Eye (tissue), 1 donor: Measurements from ENCODE around the gene GPC1.

Experiments used
- DNase-seq: peaks from one replicate; pipeline ENCODE4 v3.0.0-alpha.2; 2015

The GPC1 gene

DNA sequence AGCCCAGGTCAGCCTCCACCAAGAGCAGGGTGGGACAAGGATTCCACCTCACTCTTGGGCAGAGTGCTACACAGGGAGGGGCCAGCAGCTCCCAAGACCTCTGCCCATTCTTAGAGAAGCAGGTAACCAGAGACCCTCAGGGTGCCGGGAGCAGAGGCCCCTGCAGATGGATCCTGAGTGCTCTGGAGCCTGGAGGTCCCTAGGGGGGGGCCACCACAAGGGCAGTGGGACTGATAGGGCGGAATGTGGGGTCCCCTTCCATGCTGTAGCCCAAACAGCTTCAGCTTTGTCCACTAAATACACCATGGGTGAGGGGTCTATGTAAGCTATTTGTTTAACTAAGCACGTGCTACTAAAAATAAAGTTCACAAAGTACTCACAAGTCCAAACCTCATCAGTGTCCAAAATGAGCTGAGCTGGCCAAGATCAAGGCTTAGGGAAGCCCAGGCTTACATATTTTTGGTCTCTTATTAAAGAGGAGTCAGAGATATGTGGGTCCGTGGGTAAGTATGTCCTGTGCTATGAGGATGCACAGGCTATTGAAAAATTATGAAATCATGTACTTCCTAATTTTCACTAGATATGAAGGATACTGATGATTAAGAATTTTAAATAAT, 21.5 kb upstream of the GPC1 start:
- no peak for DNase-seq

- DNase-seq: no peak
Observed at GRCh38 chr2:240416821-240417220, 18.6 kb upstream of the GPC1 start.

- DNase-seq: no peak
Observed at GRCh38 chr2:240418311-240418710, 17.2 kb upstream of the GPC1 start.

DNA sequence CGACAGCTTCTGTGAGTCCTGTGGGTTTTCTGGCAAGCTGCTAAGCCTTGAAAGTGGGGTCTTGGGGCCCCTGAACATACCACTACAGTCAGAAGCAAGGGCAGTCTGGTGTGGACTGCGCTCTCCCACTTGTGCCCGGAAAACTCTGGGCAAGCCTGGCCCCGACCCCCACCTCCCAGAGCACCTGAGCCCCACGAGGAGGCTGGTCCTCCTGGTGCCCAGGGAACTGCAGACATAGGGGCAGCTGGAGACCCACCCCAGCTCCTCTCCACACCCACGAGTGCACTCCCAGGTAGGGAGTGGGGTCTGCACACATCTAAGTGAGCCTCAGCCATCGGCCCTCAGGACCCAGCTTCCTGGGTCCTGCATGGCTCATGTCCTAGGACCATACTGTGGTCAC, 16.2 kb upstream of the GPC1 start:
- DNase-seq: no peak

- DNase-seq: no peak
Observed at GRCh38 chr2:240419723-240420122, 15.7 kb upstream of the GPC1 start.

DNA sequence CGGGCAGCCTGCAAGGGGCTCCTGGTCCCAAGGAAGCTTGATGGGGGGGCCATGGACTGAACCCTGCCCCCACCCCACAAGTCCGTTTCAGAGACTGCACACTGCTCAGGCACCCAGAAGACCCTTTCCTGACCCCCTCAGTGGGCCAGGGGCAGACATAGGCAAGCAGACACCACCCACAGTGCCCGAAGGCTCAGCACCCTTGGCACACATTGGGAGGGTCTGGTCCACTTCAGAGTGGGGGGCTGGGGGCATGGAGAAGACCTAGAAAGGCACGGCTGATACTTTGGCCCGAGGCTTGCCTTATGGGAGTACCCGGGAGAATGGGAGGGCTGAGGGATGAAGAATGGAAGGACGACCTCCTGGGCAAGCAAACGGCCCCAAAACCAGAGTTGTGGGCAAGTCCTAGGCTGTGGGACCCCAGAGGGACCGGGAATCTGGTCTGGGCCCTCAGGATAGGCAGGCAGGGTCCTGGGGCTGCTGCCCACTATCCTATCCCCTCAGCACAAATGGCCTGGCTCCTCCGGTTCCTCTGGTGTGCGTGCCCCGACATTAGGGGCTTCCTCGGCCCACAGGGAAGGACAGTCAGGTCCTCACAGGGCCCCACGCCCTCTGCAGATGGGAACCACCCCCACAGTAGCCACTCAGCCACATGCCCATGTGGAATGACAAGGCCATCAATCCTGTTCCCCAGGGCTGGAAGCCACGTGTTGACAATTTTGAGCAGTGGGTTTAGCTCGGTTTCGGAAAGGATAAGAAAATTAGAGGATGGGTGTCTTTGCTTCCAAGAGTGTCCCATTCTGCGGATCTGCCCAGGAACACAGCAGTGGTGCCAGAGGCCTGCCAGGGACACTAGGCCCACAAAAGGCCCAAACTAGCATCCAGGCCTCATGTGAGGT, 15.0 kb upstream of the GPC1 start:
- DNase-seq: no peak

DNA sequence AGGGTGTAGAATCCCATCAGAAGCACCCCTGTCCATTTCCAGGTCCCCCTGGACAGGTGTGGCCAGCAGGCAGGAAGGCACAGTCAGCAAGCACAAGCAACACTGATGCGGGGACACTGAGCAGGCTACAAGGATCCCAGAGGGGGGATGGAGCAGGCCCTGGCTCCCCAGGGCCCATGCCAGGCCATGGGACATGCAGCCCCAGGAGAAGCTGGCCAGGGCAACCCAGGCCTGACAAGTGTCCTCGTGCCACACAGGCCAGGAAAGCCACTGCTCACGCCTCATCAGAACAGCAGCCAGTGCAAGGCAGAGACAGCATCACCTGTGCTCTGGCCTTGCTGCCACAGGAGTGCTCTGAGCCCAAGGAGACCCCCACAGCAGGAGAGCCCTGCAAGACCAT, 14.1 kb upstream of the GPC1 start:
- no peak for DNase-seq

DNA sequence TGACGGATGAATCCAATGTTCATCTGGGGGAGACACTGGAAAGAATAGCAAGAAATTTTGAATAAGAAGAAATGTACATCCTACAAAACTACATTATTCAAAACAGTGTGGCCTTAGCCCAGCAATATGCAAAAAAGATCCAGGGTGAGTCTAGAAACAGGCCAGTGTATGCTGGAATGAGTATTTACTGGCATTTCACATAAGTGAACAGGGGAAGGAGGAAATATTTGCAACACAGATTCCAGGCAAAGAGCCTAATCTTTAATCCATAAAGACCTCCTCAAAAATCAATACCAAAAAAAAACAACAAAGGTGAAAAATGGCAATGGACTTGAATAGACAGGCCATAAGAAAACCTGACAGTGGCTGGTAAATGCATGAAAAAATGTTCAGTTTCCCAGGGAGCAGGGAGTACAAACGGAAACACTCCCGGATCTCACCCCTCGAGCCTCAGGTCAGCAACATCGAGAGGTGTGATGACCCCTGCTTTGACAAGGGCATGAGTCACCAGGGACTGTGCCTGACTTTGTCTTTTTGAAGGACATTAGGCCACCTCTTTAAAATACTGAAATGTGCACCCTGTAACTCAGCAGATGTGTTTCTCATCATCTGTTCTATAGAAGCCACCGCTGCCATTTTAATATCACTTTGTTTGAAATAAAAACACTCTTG, 12.7 kb upstream of the GPC1 start:
- no peak for DNase-seq

GRCh38 chr2:240423788-240424191, 11.7 kb upstream of the GPC1 start:
- no peak for DNase-seq

- no peak for DNase-seq
Observed at GRCh38 chr2:240424341-240425235, 10.9 kb upstream of the GPC1 start.

GRCh38 chr2:240425236-240425615, 10.2 kb upstream of the GPC1 start:
- DNase-seq: no peak

DNA sequence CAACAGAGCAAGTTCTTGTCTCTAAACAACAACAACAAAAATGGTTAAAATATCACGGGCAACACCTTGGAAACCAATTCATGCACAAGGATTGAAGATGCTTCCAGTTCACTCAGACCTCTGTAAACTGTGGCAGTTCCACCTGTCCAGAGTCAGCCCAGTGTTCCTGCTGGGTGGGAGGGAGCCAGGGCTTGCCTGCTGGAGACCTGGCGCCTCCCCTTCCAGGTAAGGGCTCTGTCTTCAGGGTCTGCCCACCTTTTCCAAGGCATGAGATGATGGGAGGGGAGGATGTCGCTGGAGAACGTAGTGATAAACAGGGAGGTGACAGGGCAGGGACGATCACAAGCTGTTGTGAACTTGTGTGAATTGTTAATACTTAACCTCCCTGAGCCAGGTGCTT, 9.8 kb upstream of the GPC1 start:
- no peak for DNase-seq

GRCh38 chr2:240426845-240427721, 8.4 kb upstream of the GPC1 start:
- no peak for DNase-seq

DNA sequence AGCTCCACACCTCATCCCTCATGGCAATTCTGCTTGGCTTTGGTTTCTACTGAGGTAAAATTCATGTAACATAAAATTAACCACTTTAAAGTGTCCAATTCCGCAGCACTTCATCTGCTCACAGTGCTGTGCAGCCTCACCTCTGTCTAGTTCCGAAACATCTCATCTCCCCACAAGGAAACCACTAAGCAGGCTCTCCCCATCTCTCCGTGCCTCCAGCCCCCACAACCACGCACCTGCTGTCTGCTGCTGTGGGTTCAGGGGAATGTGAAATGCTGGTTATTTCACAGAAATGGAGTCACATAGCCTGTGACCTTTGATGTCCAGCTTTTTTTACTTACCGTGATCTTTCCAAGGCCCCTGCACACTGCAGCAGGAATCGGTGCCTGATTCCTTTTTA, 7.7 kb upstream of the GPC1 start:
- DNase-seq: no peak

- no peak for DNase-seq
Observed at GRCh38 chr2:240428245-240428644, 7.2 kb upstream of the GPC1 start.

- no peak for DNase-seq
Observed at GRCh38 chr2:240429341-240429871, 6.1 kb upstream of the GPC1 start.

DNA sequence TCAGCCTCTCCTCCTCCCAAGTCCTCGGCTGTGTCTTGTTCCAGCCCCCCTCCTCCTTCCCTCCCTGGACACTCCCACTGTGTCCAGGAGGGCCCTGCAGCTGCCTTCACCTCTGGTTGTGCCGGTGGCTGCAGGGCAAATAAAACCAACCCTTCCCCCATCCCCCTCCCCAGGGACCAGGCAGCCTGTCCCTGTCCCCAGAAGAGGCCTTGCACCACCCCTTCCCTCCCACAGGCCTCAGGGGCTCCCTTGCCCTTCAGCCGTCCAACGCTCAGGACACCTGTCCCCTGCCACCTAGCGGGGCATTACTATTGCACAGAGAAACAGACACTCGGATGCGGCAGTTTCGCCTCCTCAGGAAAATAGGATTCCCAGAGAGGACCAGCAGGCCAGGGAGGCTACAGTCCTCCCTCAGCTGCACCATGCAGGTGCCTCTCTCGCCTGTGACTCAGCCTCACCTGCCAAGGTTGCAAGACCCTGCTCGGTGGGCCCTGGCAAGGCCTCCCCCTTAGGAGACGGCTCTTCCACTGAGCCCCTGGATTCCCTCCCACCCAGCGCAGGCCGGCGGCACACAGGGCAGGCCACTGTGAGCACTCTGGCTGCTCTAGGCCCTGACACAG, 5.5 kb upstream of the GPC1 start:
- DNase-seq: no peak

DNA sequence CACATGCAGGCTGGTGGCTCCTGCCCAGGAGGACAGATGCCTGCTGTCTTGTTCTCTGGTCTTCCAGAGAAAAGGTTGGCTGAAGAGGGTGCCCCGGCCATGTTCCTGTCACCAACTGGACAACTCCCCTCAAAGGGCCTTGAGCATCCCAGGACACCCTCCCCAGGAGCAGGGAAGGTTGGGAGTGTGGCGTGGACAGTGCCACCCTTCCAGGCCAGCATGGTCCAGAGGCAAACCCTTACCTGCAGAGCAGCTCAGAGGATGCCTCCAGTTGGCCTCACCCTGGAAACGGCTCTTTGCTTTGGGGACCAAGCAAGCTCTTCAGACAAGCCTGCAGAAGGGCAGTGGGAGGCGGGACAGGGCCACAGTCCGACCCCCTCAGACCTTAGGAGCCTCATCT, 4.9 kb upstream of the GPC1 start:
- no peak for DNase-seq

GRCh38 chr2:240431271-240431660, 4.2 kb upstream of the GPC1 start:
- no peak for DNase-seq

DNA sequence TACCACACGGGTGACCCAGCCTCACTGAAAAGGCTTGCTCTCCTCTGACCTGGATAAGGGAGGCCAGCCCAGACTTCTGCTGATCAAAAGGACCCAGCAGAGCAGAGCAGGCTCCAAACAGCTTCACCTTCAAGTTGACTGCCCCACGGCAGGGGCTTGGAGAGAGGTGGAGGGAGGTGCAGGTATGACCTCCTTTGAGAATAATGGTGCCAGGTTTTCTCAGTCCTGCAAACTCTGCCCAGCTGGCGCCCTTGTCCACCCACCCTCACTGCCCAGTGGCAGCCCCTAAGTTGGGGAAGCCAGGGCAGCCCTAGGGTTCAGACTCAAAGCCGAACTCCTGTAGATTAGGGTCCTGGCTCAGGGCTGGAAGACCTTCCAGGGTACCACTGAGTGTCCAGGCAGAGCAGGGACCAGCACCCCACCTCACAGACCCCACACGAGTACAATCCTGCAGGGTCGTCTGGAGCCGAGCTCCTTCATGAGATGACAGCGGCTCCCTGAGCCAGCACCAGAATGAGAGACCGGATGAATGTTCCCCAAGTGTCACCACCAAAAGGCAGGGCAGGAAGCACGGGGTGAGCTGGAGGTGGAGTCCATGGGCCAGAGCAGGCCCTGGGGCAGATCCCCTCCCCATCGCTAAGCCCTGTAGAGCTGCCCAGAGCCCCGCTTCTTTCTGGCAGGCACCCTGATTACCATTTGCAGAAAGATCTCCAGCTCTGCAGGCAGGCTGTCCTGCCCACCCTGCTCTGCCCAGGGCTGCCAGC, 3.6 kb upstream of the GPC1 start:
- no peak for DNase-seq
